Body of pancreas (tissue), 4 donors: ENCODE measurements around the gene EML4.

Experiments
- CTCF ChIP-seq, 7 experiments: fragments of 450-650 bp in 4 of 7; fragments of 200-600 bp in 3 of 7; sonication (generic) in 3 of 7; IDR thresholded peaks; one replicate each; pipeline ENCODE4 v1.5.1; 2016 to 2019; ENCODE audit warnings: antibody characterized with exemption in 7 of 7
- POLR2A ChIP-seq, 3 donors: fragments of 450-650 bp; IDR thresholded peaks; one replicate each; pipeline ENCODE4 v1.6.1; 2016; ENCODE audit warnings: antibody characterized with exemption in 3 of 3, mild to moderate bottlenecking in 2 of 3

- TF ChIP-seq CTCF (IDR thresholded peaks at IDR 0.05) (no peak), POLR2A (IDR thresholded peaks at IDR 0.05) (no peak)
These were observed 159.8 kb downstream of the EML4 start for GRCh38 chr2:42328923-42329322.
